NCI-H2107 treated with DMSO at 0.1 percent for 48 hours (cell line): Measurements from ENCODE around the gene CLNK.

Experiments used
- DNase-seq: peaks from one replicate; lab custom pipeline; 2025; ENCODE audit not compliant: unreplicated experiment; lab: John Stamatoyannopoulos, UW

Gene CLNK

GRCh38 chr4:10701702-10702460, 17.3 kb upstream of the CLNK start:
- no peak for DNase-seq

GRCh38 chr4:10701161-10701560, 16.6 kb upstream of the CLNK start:
- DNase-seq = no peak

GRCh38 chr4:10698172-10698571, 13.6 kb upstream of the CLNK start:
- DNase-seq = no peak

- DNase-seq = peak; percentile 47
These were observed 12.5 kb upstream of the CLNK start for GRCh38 chr4:10697086-10697485.

GRCh38 chr4:10696253-10696652, 11.7 kb upstream of the CLNK start:
- DNase-seq = no peak

GRCh38 chr4:10694828-10695209, 10.3 kb upstream of the CLNK start:
- no peak for DNase-seq

GRCh38 chr4:10694151-10694827, 9.7 kb upstream of the CLNK start:
- no peak for DNase-seq

GRCh38 chr4:10691651-10692050, 7.1 kb upstream of the CLNK start:
- no peak for DNase-seq

- DNase-seq = no peak
These were observed 5.8 kb upstream of the CLNK start for GRCh38 chr4:10690185-10690907.

GRCh38 chr4:10688846-10689245, 4.3 kb upstream of the CLNK start:
- DNase-seq = no peak

- no peak for DNase-seq
These were observed 3.5 kb upstream of the CLNK start for GRCh38 chr4:10688022-10688421.

- DNase-seq = no peak
These were observed 3.0 kb upstream of the CLNK start for GRCh38 chr4:10687526-10687925.

- no peak for DNase-seq
These were observed 2.2 kb downstream of the CLNK start for GRCh38 chr4:10682397-10682796.

- DNase-seq = no peak
These were observed 6.6 kb downstream of the CLNK start for GRCh38 chr4:10677796-10678497.

GRCh38 chr4:10673817-10674369, 10.7 kb downstream of the CLNK start:
- DNase-seq = no peak

GRCh38 chr4:10672379-10672778, 12.2 kb downstream of the CLNK start:
- DNase-seq = no peak

GRCh38 chr4:10671799-10672198, 12.8 kb downstream of the CLNK start:
- DNase-seq = no peak

- no peak for DNase-seq
These were observed 13.2 kb downstream of the CLNK start for GRCh38 chr4:10671366-10671765.

- DNase-seq = no peak
These were observed 14.2 kb downstream of the CLNK start for GRCh38 chr4:10670321-10670720.

- DNase-seq = no peak
These were observed 16.8 kb downstream of the CLNK start for GRCh38 chr4:10667701-10668326.

- DNase-seq = no peak
These were observed 18.0 kb downstream of the CLNK start for GRCh38 chr4:10666616-10667015.
